Large intestine (tissue), 12 donors: ENCODE data around the gene AQP5. TPM values are rescaled to one million over a fixed set of nuclear protein-coding genes. Genes with fewer than 3 reads are reported as not detected.

Experiments
- DNase-seq, 2 donors: peaks; one replicate each; pipeline versions ENCODE4 v3.0.0 to v3.0.0-alpha.2; 2013
- H3K27ac ChIP-seq: one replicate; pipeline ENCODE4 v1.5.1; 2013; ENCODE audit warnings: low read length
- H3K27me3 ChIP-seq: 2 replicates; pipeline ENCODE4 v1.6.1; 2013; ENCODE audit warnings: low read length; ENCODE audit not compliant: control insufficient read depth, insufficient read depth
- H3K36me3 ChIP-seq: 2 replicates; pipeline ENCODE4 v1.6.1; 2013; ENCODE audit warnings: low read length; ENCODE audit not compliant: control insufficient read depth, insufficient read depth
- H3K4me1 ChIP-seq: one replicate; pipeline ENCODE4 v1.6.1; 2013; ENCODE audit warnings: low read length; ENCODE audit not compliant: control insufficient read depth, insufficient read depth
- H3K4me3 ChIP-seq: one replicate; pipeline ENCODE4 v1.5.1; 2013; ENCODE audit warnings: low read length
- H3K9me3 ChIP-seq: one replicate; pipeline ENCODE4 v1.6.1; 2013; ENCODE audit warnings: mild to moderate bottlenecking, low read depth, low read length, moderate library complexity; ENCODE audit not compliant: control insufficient read depth
- WGBS: methylation state at CpG from one replicate; pipeline ENCODE4 v1.1.5; 2013; ENCODE audit warnings: low lambda C conversion rate; ENCODE audit not compliant: insufficient coverage; 5-methylcytosine and 5-hydroxymethylcytosine counted together
- long read RNA-seq, 11 donors: transcript quantifications; one replicate each; lab custom pipeline, GENCODE V29; 2026
- polyA plus RNA-seq: library from polyadenylated mRNA; unstranded; fragments of 120-200 nt; gene quantifications from one replicate; pipeline ENCODE4 v1.2.1, GENCODE V29; 2013

The AQP5 gene
- 0.64 TPM for polyA plus RNA-seq
- long read RNA-seq, donor 1: 0 reads
- long read RNA-seq, donor 2: 0 reads
- long read RNA-seq, donor 3: 0 reads
- long read RNA-seq, donor 4: 0 reads
- long read RNA-seq, donor 5: 0 reads
- long read RNA-seq, donor 6: 0 reads
- long read RNA-seq, donor 7, partial matches to known transcripts: 0 of 1 reads
- long read RNA-seq, donor 7, other reads (novel, unspliced or antisense): 0 of 1 reads
- long read RNA-seq, donor 8: 0 reads
- long read RNA-seq, donor 9, partial matches to known transcripts: 0 of 2 reads
- long read RNA-seq, donor 9, other reads (novel, unspliced or antisense): 0 of 2 reads
- long read RNA-seq, donor 10: 0 reads
- long read RNA-seq, donor 11: 0 reads

GRCh38 chr12:49961111-49961922 is at the start of gene AQP5:
Gene AQP5, plus strand, starts transcription at chr12:49961872. Its CDS starts 146 bp downstream, at chr12:49962018.
- DNase-seq: no peak
- no peaks in the 10 kb centered on the region for H3K36me3 ChIP-seq
- peaks cover 95% of the 10 kb centered on the region for H3K27me3 ChIP-seq
- no peak within 1 kb of the TSS for H3K27ac ChIP-seq
- WGBS: no CpG with 5 or more reads among the region's 111 CpGs
- no peaks in the 10 kb centered on the region for H3K4me1 ChIP-seq
- no peak within 1 kb of the TSS for H3K4me3 ChIP-seq
- no peaks in the 10 kb centered on the region for H3K9me3 ChIP-seq

- Histone ChIP-seq H3K4me1 (no peaks in the 10 kb centered on the region), H3K9me3 (no peaks in the 10 kb centered on the region), H3K27ac (no peak overlapping the region), H3K27me3 (peaks cover 6% of the 10 kb centered on the region), H3K4me3 (no peak overlapping the region), H3K36me3 (no peaks in the 10 kb centered on the region)
- DNase-seq: no peak
- WGBS: no CpG with 5 or more reads among the region's 16 CpGs
Measured at GRCh38 chr12:49912345-49913255, 49.1 kb upstream of the AQP5 start.

GRCh38 chr12:49916129-49916919 is 45.3 kb upstream of the AQP5 start:
- DNase-seq: no peak
- peaks cover 6% of the 10 kb centered on the region for H3K27me3 ChIP-seq
- no peaks in the 10 kb centered on the region for H3K4me1 ChIP-seq
- no peak overlapping the region for H3K27ac ChIP-seq
- no peak overlapping the region for H3K4me3 ChIP-seq
- H3K9me3 ChIP-seq: no peaks in the 10 kb centered on the region
- 100% methylated on average over 1 of the region's 8 CpGs for WGBS
- no peaks in the 10 kb centered on the region for H3K36me3 ChIP-seq

DNA sequence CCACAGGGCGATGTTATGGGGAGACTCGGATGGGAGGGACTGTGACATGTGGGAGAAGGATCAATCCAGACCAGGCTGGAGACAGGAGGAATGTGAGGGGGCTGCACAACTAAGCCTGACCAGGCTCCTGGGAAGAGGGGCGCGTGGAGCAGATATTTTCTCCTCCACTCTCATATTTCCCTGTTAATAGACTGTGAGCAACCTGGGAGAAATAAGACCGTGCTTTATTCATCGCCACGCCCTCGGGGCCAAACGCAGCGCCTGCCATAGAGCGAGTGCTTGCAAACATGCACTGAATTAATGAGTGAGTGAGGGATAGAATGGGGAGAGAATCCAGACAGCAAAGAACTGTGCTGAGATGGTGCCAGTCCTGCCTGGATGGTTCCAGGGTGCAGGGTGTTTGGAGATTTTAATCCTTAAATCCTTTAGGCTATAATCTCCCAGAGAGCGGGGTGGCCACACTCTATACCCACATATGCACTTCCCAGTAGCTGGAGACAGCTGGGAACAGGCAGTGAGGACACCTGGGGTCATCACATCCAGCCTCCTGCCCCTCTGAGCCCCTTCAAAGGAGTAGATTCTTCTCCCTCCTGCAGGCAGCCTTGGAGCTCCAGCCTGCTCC is 44.4 kb upstream of the AQP5 start:
- H3K4me3 ChIP-seq: no peak overlapping the region
- H3K4me1 ChIP-seq: no peaks in the 10 kb centered on the region
- no peaks in the 10 kb centered on the region for H3K9me3 ChIP-seq
- WGBS: 68% methylated on average over 5 of the region's 12 CpGs
- no peak overlapping the region for H3K27ac ChIP-seq
- no peak for DNase-seq
- H3K36me3 ChIP-seq: no peaks in the 10 kb centered on the region
- peaks cover 6% of the 10 kb centered on the region for H3K27me3 ChIP-seq

DNA sequence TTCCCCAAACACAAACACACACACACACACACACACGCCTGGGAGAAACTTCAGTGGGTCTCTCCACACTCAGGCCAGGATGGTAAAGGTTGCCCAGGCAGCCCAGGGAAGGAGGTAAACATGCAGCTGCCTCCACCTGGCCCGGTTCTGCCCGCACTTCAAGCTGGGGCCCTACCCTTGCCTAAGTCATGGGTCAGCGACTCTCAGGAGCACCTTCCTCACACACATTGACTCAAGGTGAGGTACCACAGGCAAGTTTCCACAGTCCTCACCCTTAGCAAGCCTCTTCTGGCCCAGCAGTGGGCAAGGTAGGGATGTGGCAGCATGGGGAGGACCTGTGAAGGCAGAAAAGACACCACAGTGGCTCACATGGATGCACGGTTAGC is 43.9 kb upstream of the AQP5 start:
- Histone ChIP-seq H3K4me1 (no peaks in the 10 kb centered on the region), H3K36me3 (no peaks in the 10 kb centered on the region), H3K4me3 (no peak overlapping the region), H3K27ac (no peak overlapping the region), H3K9me3 (no peaks in the 10 kb centered on the region), H3K27me3 (peaks cover 6% of the 10 kb centered on the region)
- no CpG with 5 or more reads among the region's 5 CpGs for WGBS
- DNase-seq: no peak

DNA sequence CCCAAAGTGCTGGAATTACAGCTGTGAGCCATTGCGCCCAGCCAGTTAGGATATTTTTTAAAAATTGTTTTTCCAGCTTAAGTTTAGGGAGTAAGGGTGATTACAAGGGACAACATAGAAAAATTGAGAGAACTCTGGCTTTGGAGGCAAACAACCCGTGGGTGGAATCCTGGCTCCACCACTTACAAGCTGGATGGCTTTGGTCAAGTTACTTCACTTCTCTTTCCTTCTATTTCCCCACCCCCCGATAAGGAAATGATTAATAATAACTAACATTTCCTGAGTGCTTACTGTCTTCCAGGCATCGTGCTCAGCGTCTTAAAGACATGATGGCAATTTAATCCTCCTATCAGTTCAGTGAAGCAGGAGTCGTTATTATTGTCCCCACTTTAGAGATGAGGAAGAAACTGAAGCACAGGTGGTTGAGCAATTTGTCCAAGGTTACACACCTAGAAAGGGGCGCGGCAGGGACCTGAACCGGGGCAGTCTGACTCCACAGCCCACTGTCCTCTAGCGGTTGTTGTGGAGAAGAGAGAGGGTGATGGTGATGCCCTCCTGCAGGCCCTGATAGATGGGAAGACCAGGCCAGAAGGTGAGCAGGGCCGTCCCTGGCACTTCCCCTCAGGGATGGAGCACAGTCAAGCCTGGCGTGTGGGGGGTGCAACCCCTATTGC is 41.3 kb upstream of the AQP5 start:
- H3K4me1 ChIP-seq: no peaks in the 10 kb centered on the region
- DNase-seq: no peak
- H3K4me3 ChIP-seq: no peak overlapping the region
- no CpG with 5 or more reads among the region's 12 CpGs for WGBS
- peaks cover 6% of the 10 kb centered on the region for H3K27me3 ChIP-seq
- no peak overlapping the region for H3K27ac ChIP-seq
- no peaks in the 10 kb centered on the region for H3K36me3 ChIP-seq
- H3K9me3 ChIP-seq: no peaks in the 10 kb centered on the region

DNA sequence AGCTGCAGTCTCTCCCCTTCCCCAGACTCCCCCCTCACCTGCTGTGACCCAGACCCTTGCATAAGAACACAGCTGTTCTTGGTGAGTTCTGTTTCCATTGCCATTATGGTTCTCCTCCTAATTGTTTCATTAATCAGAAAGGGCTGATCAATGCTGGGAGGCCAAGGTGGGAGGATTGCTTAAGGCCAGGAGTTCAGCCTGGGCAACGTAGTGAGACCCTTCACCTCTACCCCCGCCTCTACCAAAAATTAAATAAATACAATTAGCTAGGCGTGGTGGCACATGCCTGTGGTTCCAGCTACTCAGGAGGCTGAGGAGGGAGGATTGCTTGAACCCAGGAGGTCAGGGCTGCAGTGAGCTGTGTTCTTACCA is 40.8 kb upstream of the AQP5 start:
- WGBS: no CpG with 5 or more reads among the region's 3 CpGs

DNA sequence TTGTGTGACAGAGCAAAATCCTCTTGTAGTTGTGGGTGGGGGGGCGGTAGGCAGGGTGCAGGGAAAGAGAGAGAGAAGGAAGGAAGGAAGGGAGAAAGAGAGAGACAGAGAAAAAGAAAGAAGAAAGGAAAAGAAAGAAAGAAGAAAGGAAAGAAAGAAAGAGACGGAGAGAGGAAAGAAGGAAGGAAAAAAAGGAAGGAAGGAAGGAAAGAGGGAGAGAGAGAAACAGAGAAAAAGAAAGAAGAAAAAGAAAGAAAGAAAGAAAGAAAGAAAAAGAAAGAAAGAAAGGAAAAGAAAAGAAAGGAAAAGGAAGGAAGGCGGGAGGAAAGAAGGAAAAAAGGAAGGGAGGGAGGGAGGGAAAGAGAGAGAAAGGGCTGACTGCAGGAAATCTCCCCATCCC is 40.4 kb upstream of the AQP5 start:
- H3K36me3 ChIP-seq: no peaks in the 10 kb centered on the region
- H3K27me3 ChIP-seq: peaks cover 4% of the 10 kb centered on the region
- H3K4me3 ChIP-seq: no peak overlapping the region
- WGBS: 98% methylated on average over 3 of the region's 3 CpGs
- H3K4me1 ChIP-seq: no peaks in the 10 kb centered on the region
- H3K9me3 ChIP-seq: no peaks in the 10 kb centered on the region
- DNase-seq: no peak
- H3K27ac ChIP-seq: no peak overlapping the region

More for the DNA sequence above, 40.8 kb upstream of the AQP5 start:
- Histone ChIP-seq H3K9me3 (no peaks in the 10 kb centered on the region), H3K27me3 (peaks cover 6% of the 10 kb centered on the region), H3K4me1 (no peaks in the 10 kb centered on the region), H3K36me3 (no peaks in the 10 kb centered on the region), H3K27ac (no peak overlapping the region), H3K4me3 (no peak overlapping the region)
- no peak for DNase-seq

- no peaks in the 10 kb centered on the region for H3K4me1 ChIP-seq
- H3K36me3 ChIP-seq: no peaks in the 10 kb centered on the region
- WGBS: no CpG with 5 or more reads among the region's 6 CpGs
- no peaks in the 10 kb centered on the region for H3K9me3 ChIP-seq
- H3K27me3 ChIP-seq: peaks cover 4% of the 10 kb centered on the region
- no peak for DNase-seq
- H3K27ac ChIP-seq: no peak overlapping the region
- no peak overlapping the region for H3K4me3 ChIP-seq
Measured at GRCh38 chr12:49921936-49922335, 39.7 kb upstream of the AQP5 start.
